Measurements from ENCODE around the gene ITGB2. TPM values are rescaled to one million over a fixed set of nuclear protein-coding genes. Genes with fewer than 3 reads are reported as not detected.

The ITGB2 gene
- polyA plus RNA-seq, 1 of the 3 experiments (the other 2 are of a cell fraction), result 0.77 TPM

- Histone ChIP-seq H3K9me3 (no peaks in the 10 kb centered on the region), H2AFZ (ENCODE audit: low read depth) (no peak overlapping the region), H3K27me3 (ENCODE audit: insufficient read depth) (peaks cover 31% of the 10 kb centered on the region; the same call in 1 of the 2 replicates), H3K9ac (no peak overlapping the region), H3K4me1 (ENCODE audit: control insufficient read depth in 1 of 2, insufficient read depth in 2 of 2, low read depth in 1 of 2, low read length in 1 of 2) (no peaks in the 10 kb centered on the region; a peak in 1 of 4 replicates), H3K36me3 (replicated peaks in 1 of 2; ENCODE audit: control insufficient read depth in 1 of 2, insufficient read depth in 2 of 2, low read length in 1 of 2) (no peaks in the 10 kb centered on the region), H3K79me2 (ENCODE audit: insufficient read depth) (no peaks in the 10 kb centered on the region), H3K9me2 (no peaks in the 10 kb centered on the region), H3K4me2 (no peak overlapping the region), H3K27ac (ENCODE audit: low read depth in 2 of 2, low read length in 1 of 2) (no peak overlapping the region), H4K20me1 (ENCODE audit: insufficient read depth) (no peaks in the 10 kb centered on the region), H3K4me3 (ENCODE audit: low read depth in 2 of 2, low read length in 1 of 2) (no peak overlapping the region), H3F3A (replicated peaks; ENCODE audit: insufficient read depth) (no peaks in the 10 kb centered on the region)
- ChIA-PET CTCF (interaction anchor here (1.0 to 1.5 kb wide), 2 partner anchors 12 to 28 kb away, joined by 3 to 5 read pairs; no protein-coding TSS in a partner anchor), POLR2A (no interaction called here)
- DNase-seq, result no peak
- 68% methylated on average over 15 of the region's 28 CpGs for WGBS (ENCODE audit: low lambda C conversion rate)
- TF ChIP-seq SMC3 (IDR thresholded peaks at IDR 0.05; ENCODE audit: low read depth, low read length), result no peak
- no peak for TF ChIP-seq CTCF (IDR thresholded peaks at IDR 0.05)
- no peak for TF ChIP-seq YY1 (IDR thresholded peaks at IDR 0.05; ENCODE audit: low read depth)
Measured at GRCh38 chr21:44919913-44920693, 596 bp downstream of the ITGB2 start.

- Histone ChIP-seq H4K20me1 (ENCODE audit: insufficient read depth) (no peaks in the 10 kb centered on the region), H3K4me3 (ENCODE audit: low read depth in 2 of 2, low read length in 1 of 2) (no peak overlapping the region), H3K79me2 (ENCODE audit: insufficient read depth) (no peaks in the 10 kb centered on the region), H3K4me1 (ENCODE audit: control insufficient read depth in 1 of 2, insufficient read depth in 2 of 2, low read depth in 1 of 2, low read length in 1 of 2) (no peaks in the 10 kb centered on the region; a peak in 1 of 4 replicates), H3K9me3 (no peaks in the 10 kb centered on the region), H3F3A (replicated peaks; ENCODE audit: insufficient read depth) (no peaks in the 10 kb centered on the region), H3K27ac (ENCODE audit: low read depth in 2 of 2, low read length in 1 of 2) (no peak overlapping the region), H3K27me3 (ENCODE audit: insufficient read depth) (peaks cover 26% of the 10 kb centered on the region; the same call in 1 of the 2 replicates), H3K36me3 (replicated peaks in 1 of 2; ENCODE audit: control insufficient read depth in 1 of 2, insufficient read depth in 2 of 2, low read length in 1 of 2) (no peaks in the 10 kb centered on the region), H2AFZ (ENCODE audit: low read depth) (no peak overlapping the region), H3K9ac (no peak overlapping the region), H3K9me2 (no peaks in the 10 kb centered on the region), H3K4me2 (no peak overlapping the region)
- ChIA-PET CTCF (interaction anchor here (0.6 to 1.0 kb wide), 2 partner anchors 27 to 46 kb away, joined by 3 read pairs; no protein-coding TSS in a partner anchor), POLR2A (no interaction called here)
- 42% methylated on average over 13 of the region's 26 CpGs for WGBS (ENCODE audit: low lambda C conversion rate)
- no peak for DNase-seq
- TF ChIP-seq SMC3 (IDR thresholded peaks at IDR 0.05; ENCODE audit: low read depth, low read length), result no peak
- no peak for TF ChIP-seq SIN3A (IDR thresholded peaks at IDR 0.05; ENCODE audit: borderline replicate concordance, low read depth, low read length)
Measured at GRCh38 chr21:44919111-44919912, 1.4 kb downstream of the ITGB2 start.

- CTCF ChIA-PET, result interaction anchor here (0.9 to 1.0 kb wide), 2 partner anchors 27 to 119 kb away, joined by 3 read pairs; no protein-coding TSS in a partner anchor
- WGBS (ENCODE audit: low lambda C conversion rate), result 54% methylated on average over 13 of the region's 13 CpGs
- Histone ChIP-seq H3K36me3 (replicated peaks in 1 of 2; ENCODE audit: control insufficient read depth in 1 of 2, insufficient read depth in 2 of 2, low read length in 1 of 2) (no peaks in the 10 kb centered on the region), H3K79me2 (ENCODE audit: insufficient read depth) (no peaks in the 10 kb centered on the region), H2AFZ (ENCODE audit: low read depth) (no peak overlapping the region), H3K4me3 (ENCODE audit: low read depth in 2 of 2, low read length in 1 of 2) (no peak overlapping the region), H3K27ac (ENCODE audit: low read depth in 2 of 2, low read length in 1 of 2) (no peak overlapping the region), H3K9ac (no peak overlapping the region), H3K9me2 (no peaks in the 10 kb centered on the region), H3F3A (replicated peaks; ENCODE audit: insufficient read depth) (no peaks in the 10 kb centered on the region), H4K20me1 (ENCODE audit: insufficient read depth) (no peaks in the 10 kb centered on the region), H3K4me1 (ENCODE audit: control insufficient read depth in 1 of 2, insufficient read depth in 2 of 2, low read depth in 1 of 2, low read length in 1 of 2) (no peaks in the 10 kb centered on the region), H3K27me3 (ENCODE audit: insufficient read depth) (peaks cover 21% of the 10 kb centered on the region; the same call in 1 of the 2 replicates), H3K9me3 (no peaks in the 10 kb centered on the region), H3K4me2 (no peak overlapping the region)
- no peak for DNase-seq
- POLR2A ChIA-PET, result no interaction called here
- no peak for TF ChIP-seq RFX5 (IDR thresholded peaks at IDR 0.05; ENCODE audit: low read length)
Measured at GRCh38 chr21:44918581-44919033, 2.1 kb downstream of the ITGB2 start.
